ENCODE data around the gene NUDCD2.

NUDCD2 gene

GRCh38 chr5:163459819-163460561, at the start of gene NUDCD2:
Gene NUDCD2, minus strand, starts transcription at chr5:163460102. Its CDS starts 52 bp downstream, at chr5:163460050.
- TF ChIP-seq CTCF (IDR thresholded peaks at IDR 0.05) = peak; percentile 46
- Histone ChIP-seq H3K27ac (peak within 1 kb of the TSS; percentile 81), H3K36me3 (no peaks in the 10 kb centered on the region), H3K27me3 (no peaks in the 10 kb centered on the region), H3K4me1 (ENCODE audit: control insufficient read depth in 1 of 2, insufficient read depth in 1 of 2, low read depth in 1 of 2, low read length in 1 of 2) (peaks cover 29% of the 10 kb centered on the region in 2 experiments), H3K4me3 (ENCODE audit: low read depth in 1 of 2, low read length in 1 of 2) (peak within 1 kb of the TSS; percentile 85 to 91), H3K9me3 (no peaks in the 10 kb centered on the region)

GRCh38 chr5:163509291-163509951, 49.5 kb upstream of the NUDCD2 start:
- no peaks in the 10 kb centered on the region for H3K27me3 ChIP-seq
- peaks cover 43 to 44% of the 10 kb centered on the region in 2 experiments for H3K4me1 ChIP-seq (ENCODE audit: control insufficient read depth in 1 of 2, insufficient read depth in 1 of 2, low read depth in 1 of 2, low read length in 1 of 2)
- H3K4me3 ChIP-seq (ENCODE audit: low read depth in 1 of 2, low read length in 1 of 2) = peak overlapping the region in 1 of 2 experiments; percentile 28
- H3K9me3 ChIP-seq = no peaks in the 10 kb centered on the region
- no peak for TF ChIP-seq CTCF (IDR thresholded peaks at IDR 0.05)
- H3K36me3 ChIP-seq = peaks cover 28% of the 10 kb centered on the region
- H3K27ac ChIP-seq = peak overlapping the region; percentile 68

- Histone ChIP-seq H3K4me3 (ENCODE audit: low read depth in 1 of 2, low read length in 1 of 2) (peak overlapping the region in 1 of 2 experiments; percentile 28), H3K27ac (peak overlapping the region; percentile 68), H3K27me3 (no peaks in the 10 kb centered on the region), H3K36me3 (peaks cover 21% of the 10 kb centered on the region), H3K4me1 (ENCODE audit: control insufficient read depth in 1 of 2, insufficient read depth in 1 of 2, low read depth in 1 of 2, low read length in 1 of 2) (peaks cover 50 to 51% of the 10 kb centered on the region in 2 experiments), H3K9me3 (no peaks in the 10 kb centered on the region)
- TF ChIP-seq CTCF (IDR thresholded peaks at IDR 0.05) = no peak
These were observed 48.9 kb upstream of the NUDCD2 start for GRCh38 chr5:163508753-163509152.

- Histone ChIP-seq H3K27me3 (no peaks in the 10 kb centered on the region), H3K4me3 (ENCODE audit: low read depth in 1 of 2, low read length in 1 of 2) (peak overlapping the region; percentile 86 to 89), H3K36me3 (peaks cover under 1% of the 10 kb centered on the region), H3K9me3 (no peaks in the 10 kb centered on the region), H3K27ac (peak overlapping the region; percentile 97), H3K4me1 (ENCODE audit: control insufficient read depth in 1 of 2, insufficient read depth in 1 of 2, low read depth in 1 of 2, low read length in 1 of 2) (peaks cover 62 to 65% of the 10 kb centered on the region in 2 experiments)
- TF ChIP-seq CTCF (IDR thresholded peaks at IDR 0.05) = no peak
These were observed 46.8 kb upstream of the NUDCD2 start for GRCh38 chr5:163506726-163507125.

- peaks cover 62 to 65% of the 10 kb centered on the region in 2 experiments for H3K4me1 ChIP-seq (ENCODE audit: control insufficient read depth in 1 of 2, insufficient read depth in 1 of 2, low read depth in 1 of 2, low read length in 1 of 2)
- no peak for TF ChIP-seq CTCF (IDR thresholded peaks at IDR 0.05)
- H3K36me3 ChIP-seq = no peaks in the 10 kb centered on the region
- no peaks in the 10 kb centered on the region for H3K9me3 ChIP-seq
- no peaks in the 10 kb centered on the region for H3K27me3 ChIP-seq
- peak overlapping the region; percentile 86 to 89 for H3K4me3 ChIP-seq (ENCODE audit: low read depth in 1 of 2, low read length in 1 of 2)
- H3K27ac ChIP-seq = peak overlapping the region; percentile 97
These were observed 46.2 kb upstream of the NUDCD2 start for GRCh38 chr5:163506095-163506457.

Measured in neutrophil (primary cell).